ENCODE measurements around the gene RAC2.
"Not testable (repeated sequence)": the region's sequence is repeated elsewhere in the genome, so short reads cannot be mapped to it uniquely, and the experiment has no call there.

RAC2 gene

DNA sequence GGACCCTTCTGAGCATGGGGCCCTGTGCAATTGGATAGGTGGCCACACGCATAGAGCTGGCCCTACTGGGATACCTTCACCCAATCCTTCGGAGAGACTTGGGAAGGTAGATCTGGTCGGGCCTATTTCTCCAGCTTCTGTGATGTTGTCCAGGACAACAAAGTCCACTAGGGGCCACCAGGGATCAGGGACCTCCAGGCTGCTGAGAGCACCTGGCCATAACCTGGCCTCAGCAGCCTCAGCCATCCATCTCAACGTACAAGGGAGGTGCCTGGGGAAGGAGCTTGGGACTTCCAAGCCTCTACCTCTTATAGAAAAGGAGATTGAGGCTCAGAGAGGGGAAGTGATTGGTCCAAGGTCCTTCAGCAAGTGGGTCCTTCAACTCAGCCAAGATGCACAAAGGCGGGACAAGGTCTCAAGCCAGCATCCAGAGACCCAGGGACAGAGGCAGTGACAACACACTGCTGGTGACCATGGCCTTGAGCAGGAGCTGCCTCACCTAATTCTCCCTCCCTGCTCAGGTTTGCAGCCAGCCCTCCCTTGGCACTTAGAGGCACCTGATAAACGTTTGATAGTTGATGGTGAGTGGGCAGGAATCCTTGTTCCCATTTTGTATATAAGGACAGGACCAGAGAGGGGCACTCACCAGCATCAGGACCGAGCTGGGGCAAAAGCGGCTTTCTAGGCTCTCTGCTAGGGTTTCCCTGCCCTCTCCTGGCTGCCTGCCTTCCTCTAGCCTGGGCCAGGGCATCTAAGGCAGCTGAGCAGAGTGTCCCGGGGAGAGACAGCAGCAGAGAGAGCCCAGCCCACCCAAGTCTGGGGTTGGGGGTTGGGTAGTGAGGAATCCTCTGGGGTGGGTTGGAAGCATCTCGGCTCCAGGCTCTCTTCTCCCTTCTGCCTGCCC lies 4.5 kb downstream of the RAC2 start:
- TF ChIP-seq, protein P1, sequence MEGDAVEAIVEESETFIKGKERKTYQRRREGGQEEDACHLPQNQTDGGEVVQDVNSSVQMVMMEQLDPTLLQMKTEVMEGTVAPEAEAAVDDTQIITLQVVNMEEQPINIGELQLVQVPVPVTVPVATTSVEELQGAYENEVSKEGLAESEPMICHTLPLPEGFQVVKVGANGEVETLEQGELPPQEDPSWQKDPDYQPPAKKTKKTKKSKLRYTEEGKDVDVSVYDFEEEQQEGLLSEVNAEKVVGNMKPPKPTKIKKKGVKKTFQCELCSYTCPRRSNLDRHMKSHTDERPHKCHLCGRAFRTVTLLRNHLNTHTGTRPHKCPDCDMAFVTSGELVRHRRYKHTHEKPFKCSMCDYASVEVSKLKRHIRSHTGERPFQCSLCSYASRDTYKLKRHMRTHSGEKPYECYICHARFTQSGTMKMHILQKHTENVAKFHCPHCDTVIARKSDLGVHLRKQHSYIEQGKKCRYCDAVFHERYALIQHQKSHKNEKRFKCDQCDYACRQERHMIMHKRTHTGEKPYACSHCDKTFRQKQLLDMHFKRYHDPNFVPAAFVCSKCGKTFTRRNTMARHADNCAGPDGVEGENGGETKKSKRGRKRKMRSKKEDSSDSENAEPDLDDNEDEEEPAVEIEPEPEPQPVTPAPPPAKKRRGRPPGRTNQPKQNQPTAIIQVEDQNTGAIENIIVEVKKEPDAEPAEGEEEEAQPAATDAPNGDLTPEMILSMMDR (IDR thresholded peaks at IDR 0.05; ENCODE audit: low read depth, low read length) = no peak
- no peak overlapping the region for H3K4me3 ChIP-seq (ENCODE audit: low read depth, low read length)

DNA sequence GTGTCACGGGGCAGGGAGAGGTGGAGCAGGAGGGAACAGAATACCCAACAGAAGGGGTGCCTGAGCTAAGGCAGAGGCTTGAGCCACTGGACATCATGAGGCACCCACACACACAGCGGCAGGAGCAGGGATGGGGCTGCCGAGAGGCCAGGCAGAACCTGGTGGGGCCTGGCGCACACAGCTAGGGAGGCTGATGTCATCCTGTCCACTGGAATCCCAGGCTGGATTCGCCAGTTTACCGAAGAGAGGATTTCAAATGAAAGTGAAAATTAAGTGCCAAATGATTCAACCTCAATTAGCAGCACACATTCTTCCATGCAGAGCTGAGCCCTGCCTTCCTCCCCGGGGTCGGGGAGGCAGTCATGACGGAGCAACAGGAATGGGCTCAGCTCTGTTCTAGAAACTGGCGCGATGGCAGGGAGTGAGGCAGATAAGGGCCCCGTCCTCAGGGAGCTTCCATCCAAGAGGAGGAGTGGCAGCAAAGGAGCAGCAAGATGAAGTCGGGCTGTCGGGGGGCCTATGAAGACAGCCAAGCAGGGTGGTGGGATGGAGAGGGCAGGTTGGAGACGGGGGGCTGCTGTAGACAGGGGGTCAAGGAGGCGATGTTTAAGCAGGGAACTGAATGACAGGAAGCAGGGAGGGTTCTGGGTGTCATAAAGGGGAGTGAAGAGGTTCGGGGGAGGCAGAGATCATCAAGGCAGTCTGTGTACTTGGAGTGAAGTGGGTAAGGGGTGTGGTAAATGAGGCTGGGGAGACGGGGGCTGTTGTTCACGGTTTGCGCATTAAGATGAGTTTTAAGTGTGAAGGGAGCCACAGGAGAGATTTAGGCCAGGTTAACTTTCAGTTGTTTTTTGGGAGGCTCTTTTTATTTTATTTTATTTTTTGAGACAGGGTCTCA lies 6.4 kb downstream of the RAC2 start:
- TF ChIP-seq, protein P1 (IDR thresholded peaks at IDR 0.05; ENCODE audit: low read depth, low read length) = no peak
- H3K4me3 ChIP-seq (ENCODE audit: low read depth, low read length) = no peak overlapping the region

DNA sequence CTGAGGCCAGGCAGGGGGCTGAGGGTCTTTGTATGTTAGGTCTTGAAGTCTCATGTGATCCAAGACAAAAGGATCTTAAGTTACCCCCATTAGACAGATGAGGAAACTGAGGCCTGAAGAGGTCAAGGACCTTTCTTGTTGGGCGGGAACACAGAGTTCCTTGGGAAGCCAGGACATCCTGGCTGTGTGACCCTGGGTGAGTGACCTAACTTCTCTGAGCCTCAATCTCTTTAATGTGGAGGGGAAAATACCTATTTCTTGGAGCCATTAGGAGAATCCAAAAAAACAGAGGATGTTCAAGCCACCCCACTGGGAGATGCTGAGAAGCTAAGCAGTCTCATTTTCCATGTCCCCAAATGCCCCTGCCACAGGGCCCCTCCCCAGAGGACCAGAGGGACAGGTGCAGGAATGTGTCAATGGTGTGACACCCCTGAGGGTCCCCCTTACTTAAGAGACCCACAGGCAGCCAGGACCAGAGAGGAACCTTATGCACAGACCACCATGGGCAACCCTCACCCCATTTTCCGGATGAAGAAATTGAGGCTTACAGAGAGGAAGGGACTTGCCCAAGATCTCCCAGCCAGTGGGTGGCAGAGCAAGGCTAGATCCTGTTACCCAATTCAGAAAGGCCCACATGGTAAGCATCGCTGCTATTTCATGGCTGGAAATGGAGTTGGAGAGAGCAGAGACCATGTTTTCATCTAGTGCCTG lies 8.0 kb downstream of the RAC2 start:
- no peak overlapping the region for H3K4me3 ChIP-seq (ENCODE audit: low read depth, low read length)

DNA sequence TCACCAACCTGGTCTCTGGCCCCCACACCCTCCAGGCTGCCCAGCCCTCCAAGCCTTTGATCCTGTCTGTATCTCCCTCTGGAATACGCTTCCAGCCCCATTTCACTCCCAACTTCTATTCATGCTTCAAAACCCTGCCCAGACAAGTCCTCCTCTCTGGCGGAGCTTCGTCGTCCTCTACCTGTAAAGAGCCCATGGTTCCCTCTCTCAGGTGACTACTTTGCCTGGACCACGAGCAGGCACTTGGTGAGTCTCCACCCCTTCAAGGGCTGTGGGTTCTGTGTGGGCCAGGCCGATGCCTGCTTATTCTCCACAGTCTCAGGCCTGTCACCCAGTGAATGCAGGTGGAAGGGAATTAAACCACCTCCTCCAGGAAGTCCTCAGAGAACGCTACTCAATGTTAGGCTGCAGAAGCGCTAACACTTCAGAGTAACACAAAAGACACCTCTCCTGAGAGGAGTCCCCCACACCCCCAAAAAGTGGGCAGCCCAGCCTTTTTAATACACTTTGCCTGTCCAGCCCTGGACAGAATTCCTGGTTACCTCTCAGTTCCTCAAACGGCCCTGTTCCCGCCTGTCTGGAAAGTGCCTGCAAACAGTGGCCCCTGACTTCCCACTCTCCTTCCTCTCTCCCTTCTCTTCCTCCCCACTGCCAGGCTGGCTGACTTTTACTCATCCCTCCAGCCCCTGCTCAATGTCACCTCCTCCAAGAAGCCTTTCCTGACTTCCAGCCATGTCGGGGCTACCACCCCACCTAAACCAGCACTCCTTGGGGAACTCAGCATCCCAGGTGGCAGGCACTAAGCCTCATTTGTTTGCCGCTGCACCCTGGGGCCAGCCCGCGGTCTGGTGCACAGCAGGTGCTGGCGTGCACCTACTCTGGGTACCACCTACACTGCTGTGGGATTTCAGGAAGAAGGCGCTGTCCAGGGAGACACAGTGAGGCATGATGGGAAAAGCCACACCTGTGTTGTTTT lies 9.0 kb downstream of the RAC2 start:
- no peak overlapping the region for H3K4me3 ChIP-seq (ENCODE audit: low read depth, low read length)
- TF ChIP-seq, protein P1 (IDR thresholded peaks at IDR 0.05; ENCODE audit: low read depth, low read length) = no peak

More for the DNA sequence above, 8.0 kb downstream of the RAC2 start:
- TF ChIP-seq, protein P1 (IDR thresholded peaks at IDR 0.05; ENCODE audit: low read depth, low read length) = no peak

DNA sequence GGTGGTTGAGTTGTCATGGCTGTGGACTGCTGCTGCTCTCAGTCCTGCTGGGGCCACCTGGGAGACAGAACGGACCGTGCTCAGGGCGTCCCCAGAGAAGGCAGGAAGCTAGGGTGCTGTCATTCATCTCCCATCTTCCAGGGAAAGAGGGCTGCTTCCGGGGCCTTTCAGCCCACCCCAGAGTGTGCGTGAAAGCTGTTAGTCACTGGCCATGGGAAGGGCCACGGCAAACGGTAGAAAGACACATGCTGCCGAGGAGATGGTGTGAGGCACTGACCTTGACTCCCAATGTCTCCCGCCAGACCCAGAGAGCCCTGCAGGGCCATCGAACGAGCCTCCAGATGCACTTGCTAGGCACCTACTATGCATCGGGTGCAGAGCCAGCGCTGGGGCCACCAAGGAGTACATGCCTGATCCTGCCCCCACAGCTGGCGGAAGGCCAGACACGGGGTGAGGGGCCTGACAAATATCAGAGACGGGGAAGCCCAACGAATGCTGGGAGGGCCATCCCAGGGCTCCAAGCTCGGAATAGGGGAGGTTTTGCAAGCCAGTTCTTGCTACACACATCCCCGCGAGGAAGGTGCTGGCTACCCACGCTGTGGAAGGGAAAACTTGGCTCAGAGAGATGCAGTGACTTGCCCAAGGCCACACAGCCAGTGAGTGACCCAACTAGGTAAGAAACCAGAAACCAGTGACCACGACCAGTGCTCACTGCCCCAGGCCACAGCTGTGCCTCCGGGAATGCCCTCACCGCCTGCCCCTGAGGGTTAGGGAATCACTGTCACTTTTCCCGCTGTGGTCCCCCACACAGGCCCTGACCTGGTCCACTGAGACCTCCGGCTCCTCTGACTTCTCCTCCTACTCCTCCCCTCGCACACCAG lies 10.1 kb downstream of the RAC2 start:
- no peak overlapping the region for H3K4me3 ChIP-seq (ENCODE audit: low read depth, low read length)
- TF ChIP-seq, protein P1 (IDR thresholded peaks at IDR 0.05; ENCODE audit: low read depth, low read length) = no peak

DNA sequence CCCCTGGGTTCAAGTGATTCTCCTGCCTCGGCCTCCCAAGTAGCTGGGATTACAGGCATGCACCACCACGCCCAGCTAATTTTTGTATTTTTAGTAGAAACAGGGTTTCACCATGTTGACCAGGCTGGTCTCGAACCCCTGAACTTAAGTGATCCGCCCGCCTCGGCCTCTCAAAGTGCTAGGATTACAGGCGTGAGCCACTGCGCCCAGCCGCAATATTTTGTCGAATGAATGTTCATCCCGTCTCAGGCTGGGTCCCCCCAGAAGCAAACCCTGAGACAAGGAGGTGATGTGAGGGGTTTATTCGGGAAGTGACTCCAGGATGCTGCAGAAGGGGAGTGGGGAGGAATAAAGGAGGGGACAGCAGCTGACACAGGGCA lies 10.7 kb downstream of the RAC2 start:
- not testable (repeated sequence) for H3K4me3 ChIP-seq (ENCODE audit: low read depth, low read length)
